Lower lobe of right lung (tissue), 2 donors: ENCODE data around the gene QPRT. TPM values are rescaled to one million over a fixed set of nuclear protein-coding genes. Genes with fewer than 3 reads are reported as not detected.
"Not testable (repeated sequence)": the region's sequence is repeated elsewhere in the genome, so short reads cannot be mapped to it uniquely, and the experiment has no call there.

Source experiments
- ATAC-seq, 2 donors: fragments of 200-7000 bp; cut with Tn5 transposase; one replicate each; pipeline ENCODE4 v1.9.1; 2020 to 2022; ENCODE audit warnings: mild to moderate bottlenecking in 2 of 2, moderate library complexity in 2 of 2
- DNase-seq: peaks from one replicate; pipeline ENCODE4 v3.0.0-alpha.2; 2020
- H3K27ac ChIP-seq: fragments of 200-600 bp; one replicate; pipeline ENCODE4 v1.8.0; 2022
- H3K27me3 ChIP-seq: fragments of 200-600 bp; one replicate; pipeline ENCODE4 v1.8.0; 2022; ENCODE audit warnings: low read depth
- H3K36me3 ChIP-seq: fragments of 200-600 bp; one replicate; pipeline ENCODE4 v1.8.0; 2022; ENCODE audit warnings: mild to moderate bottlenecking
- H3K4me1 ChIP-seq: fragments of 200-600 bp; one replicate; pipeline ENCODE4 v1.8.0; 2022
- H3K4me3 ChIP-seq: fragments of 200-600 bp; one replicate; pipeline ENCODE4 v1.8.0; 2022; ENCODE audit warnings: mild to moderate bottlenecking
- H3K9me3 ChIP-seq: fragments of 200-600 bp; one replicate; pipeline ENCODE4 v1.8.0; 2022
- intact Hi-C: fragments of 100-400 bp; cut with DNase I; formaldehyde crosslinking; loops from one replicate; pipeline ENCODE4 v1.11.0; 2022
- total RNA-seq: library from RNA; stranded (reverse); fragmentation: NEBNext Ultra II Directional; extraction: Animal tissue kit (Norgen Biotek cat#: 25700); gene quantifications from one replicate; pipeline ENCODE4 v1.2.1, GENCODE V29; 2021
- TF ChIP-seq, protein P1 (sequence below): fragments of 200-600 bp; IDR thresholded peaks from one replicate; pipeline ENCODE4 v1.8.0; 2022; ENCODE audit warnings: antibody characterized with exemption, mild to moderate bottlenecking
- donor health status: DM: no; HTN: yes; CAD: no; lungs with severe emphysema.

The QPRT gene
- total RNA-seq, 1 donor from 2014 or later: 11.0 TPM

DNA sequence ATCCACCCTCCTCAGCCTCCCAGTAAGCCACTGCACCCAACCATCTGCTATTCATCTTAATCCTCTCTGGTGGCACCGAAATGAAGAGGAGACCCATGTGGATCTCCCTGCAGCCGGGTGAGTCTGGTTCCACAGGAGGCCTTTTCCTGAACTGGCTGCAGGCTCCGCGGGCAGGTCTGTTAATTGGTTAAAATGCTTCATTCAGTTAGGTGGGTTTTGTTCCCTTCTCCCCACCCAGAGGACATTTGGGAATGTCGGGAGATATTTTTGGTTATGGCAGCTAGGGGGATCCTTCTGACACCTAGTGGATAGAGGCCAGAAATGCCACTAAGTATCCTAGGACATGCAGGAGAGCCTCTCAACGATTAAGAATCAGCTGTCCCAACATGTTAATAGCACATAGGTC is 50.1 kb downstream of the QPRT start:
- intact Hi-C loops: no loop called here
- Histone ChIP-seq H3K4me3 (no peak overlapping the region), H3K27ac (no peak overlapping the region), H3K27me3 (peaks cover 6% of the 10 kb centered on the region), H3K9me3 (no peaks in the 10 kb centered on the region), H3K4me1 (peaks cover 5% of the 10 kb centered on the region), H3K36me3 (no peaks in the 10 kb centered on the region)
- ATAC-seq (peak; percentile 56 to 59), DNase-seq (no peak)
- TF ChIP-seq, protein P1, sequence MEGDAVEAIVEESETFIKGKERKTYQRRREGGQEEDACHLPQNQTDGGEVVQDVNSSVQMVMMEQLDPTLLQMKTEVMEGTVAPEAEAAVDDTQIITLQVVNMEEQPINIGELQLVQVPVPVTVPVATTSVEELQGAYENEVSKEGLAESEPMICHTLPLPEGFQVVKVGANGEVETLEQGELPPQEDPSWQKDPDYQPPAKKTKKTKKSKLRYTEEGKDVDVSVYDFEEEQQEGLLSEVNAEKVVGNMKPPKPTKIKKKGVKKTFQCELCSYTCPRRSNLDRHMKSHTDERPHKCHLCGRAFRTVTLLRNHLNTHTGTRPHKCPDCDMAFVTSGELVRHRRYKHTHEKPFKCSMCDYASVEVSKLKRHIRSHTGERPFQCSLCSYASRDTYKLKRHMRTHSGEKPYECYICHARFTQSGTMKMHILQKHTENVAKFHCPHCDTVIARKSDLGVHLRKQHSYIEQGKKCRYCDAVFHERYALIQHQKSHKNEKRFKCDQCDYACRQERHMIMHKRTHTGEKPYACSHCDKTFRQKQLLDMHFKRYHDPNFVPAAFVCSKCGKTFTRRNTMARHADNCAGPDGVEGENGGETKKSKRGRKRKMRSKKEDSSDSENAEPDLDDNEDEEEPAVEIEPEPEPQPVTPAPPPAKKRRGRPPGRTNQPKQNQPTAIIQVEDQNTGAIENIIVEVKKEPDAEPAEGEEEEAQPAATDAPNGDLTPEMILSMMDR: peak; percentile 35

DNA sequence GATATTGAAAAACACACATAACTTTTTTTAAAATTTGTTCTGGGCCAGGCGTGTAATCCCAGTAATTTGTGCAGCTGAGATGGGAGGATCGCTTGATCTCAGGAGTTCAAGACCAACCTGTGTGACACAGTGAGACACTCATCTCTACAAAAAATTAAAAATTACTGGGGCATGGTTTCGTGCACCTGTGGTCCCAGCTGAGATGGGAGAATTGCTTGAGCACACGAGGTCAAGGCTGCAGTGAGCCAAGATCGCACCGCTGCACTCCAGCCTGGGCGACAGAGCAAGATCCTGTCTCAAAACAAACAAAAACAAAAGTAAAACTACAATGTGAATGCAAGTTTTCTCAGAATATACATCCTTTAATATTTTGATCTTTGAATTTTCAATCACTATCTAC is 51.7 kb downstream of the QPRT start:
- Histone ChIP-seq H3K36me3 (no peaks in the 10 kb centered on the region), H3K27me3 (peaks cover 6% of the 10 kb centered on the region), H3K4me3 (no peak overlapping the region), H3K27ac (no peak overlapping the region), H3K9me3 (no peaks in the 10 kb centered on the region), H3K4me1 (peaks cover 5% of the 10 kb centered on the region)
- no peak for ATAC-seq
- DNase-seq: no peak
- TF ChIP-seq, protein P1: no peak
- intact Hi-C loops: no loop called here

DNA sequence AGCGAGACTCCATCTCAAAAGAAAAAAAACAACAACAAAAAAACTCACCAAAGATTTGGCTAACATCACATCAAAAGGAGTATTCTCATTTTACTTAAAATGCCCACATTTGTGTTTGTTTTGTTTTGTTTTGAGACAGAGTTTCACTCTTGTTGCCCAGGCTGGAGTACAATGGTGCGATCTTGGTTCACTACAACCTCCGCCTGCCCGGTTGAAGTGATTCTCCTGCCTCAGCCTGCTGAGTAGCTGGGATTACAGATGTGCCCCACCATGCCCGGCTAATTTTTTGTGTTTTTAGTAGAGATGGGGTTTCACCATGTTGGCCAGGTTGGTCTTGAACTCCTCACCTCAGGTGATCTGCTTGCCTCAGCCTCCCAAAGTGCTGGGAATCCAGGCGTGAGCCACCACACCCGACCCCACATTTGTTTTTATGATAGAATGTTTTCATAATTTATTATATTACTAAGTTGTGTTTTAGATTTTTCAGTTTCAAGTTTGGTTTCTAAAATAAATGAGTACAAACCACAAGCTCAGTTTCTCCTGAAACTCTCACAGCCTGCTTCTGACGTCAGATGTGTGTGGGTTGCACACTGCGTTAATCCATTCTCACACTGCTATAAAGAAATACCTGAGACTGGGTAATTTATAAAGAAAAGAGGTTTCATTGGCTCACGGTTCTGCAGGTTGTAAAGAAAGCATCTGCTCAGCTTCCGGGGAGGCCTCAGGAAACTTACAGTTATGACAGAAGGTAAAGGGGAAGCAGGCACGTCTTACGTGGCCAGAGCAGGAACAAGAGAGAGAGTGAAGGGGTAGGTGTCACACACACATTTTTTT is 53.0 kb downstream of the QPRT start:
- H3K27ac ChIP-seq, H3K9me3 ChIP-seq, H3K27me3 ChIP-seq, H3K36me3 ChIP-seq, DNase-seq, H3K4me1 ChIP-seq, ATAC-seq, H3K4me3 ChIP-seq, intact Hi-C loops: not testable (repeated sequence)

DNA sequence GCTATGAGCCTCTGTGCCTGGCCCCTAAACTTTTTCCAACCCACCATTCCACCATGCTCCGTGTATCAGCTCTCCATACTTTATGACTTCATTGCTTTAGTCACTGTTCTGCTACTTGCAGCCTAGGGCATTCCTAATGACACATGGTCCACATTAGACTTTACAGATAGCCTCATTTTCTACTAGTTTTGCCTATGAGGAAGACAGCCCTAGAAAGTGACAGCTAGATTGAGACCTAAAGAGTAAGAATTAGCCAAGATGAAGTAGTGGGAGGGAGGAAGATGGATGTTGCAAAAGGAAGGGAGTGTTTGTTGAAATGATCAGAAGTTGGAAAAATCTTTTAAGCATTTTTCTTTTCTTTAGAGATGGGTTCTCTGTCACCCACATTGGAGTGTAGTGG is 55.8 kb downstream of the QPRT start:
- TF ChIP-seq, protein P1: no peak
- H3K4me3 ChIP-seq: no peak overlapping the region
- peaks cover 6% of the 10 kb centered on the region for H3K27me3 ChIP-seq
- DNase-seq (no peak), ATAC-seq (no peak)
- H3K4me1 ChIP-seq: no peaks in the 10 kb centered on the region
- intact Hi-C loops: no loop called here
- no peaks in the 10 kb centered on the region for H3K36me3 ChIP-seq
- H3K27ac ChIP-seq: no peak overlapping the region
- no peaks in the 10 kb centered on the region for H3K9me3 ChIP-seq

DNA sequence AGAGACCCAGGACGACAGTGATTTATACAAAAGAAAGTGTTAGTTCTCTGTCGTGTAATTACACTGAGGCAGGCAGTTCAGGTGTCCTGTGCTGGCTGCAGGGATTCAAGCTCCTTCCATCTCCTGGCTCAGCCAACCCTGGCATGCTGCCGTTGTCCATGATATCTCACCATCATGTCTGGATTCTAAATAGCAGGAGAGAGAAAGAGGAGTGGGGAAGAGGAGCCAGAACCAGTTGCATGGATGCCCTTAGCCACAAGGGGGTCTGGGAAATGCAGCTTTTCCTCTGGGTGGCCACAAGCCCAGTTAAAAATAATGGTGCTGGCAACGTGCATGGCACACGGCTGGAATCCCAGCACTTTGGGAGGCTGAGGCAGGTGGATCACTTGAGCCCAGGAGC is 57.1 kb downstream of the QPRT start:
- no peak for DNase-seq
- Histone ChIP-seq H3K36me3 (no peaks in the 10 kb centered on the region), H3K27ac (no peak overlapping the region), H3K4me3 (no peak overlapping the region), H3K4me1 (no peaks in the 10 kb centered on the region), H3K9me3 (no peaks in the 10 kb centered on the region), H3K27me3 (no peaks in the 10 kb centered on the region)
- intact Hi-C loops: no loop called here
- no peak for ATAC-seq
- TF ChIP-seq, protein P1: no peak

DNA sequence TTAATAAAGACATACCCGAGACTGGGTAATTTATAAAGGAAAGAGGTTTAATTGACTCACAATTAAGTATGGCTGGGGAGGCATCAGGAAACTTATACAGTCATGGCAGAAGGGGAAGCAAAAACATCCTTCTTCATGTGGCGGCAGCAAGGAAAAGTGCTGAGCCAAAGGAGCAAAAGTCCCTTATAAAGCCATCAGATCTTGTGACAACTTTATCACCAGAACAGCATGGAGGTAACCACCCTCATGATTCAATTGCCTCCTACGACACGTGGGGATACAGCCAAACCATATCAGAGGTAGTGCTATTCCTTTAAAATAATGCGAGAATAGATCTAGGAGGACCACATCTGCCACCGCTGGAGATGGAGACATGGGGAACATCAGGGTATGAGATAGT is 57.8 kb downstream of the QPRT start:
- no peak for ATAC-seq
- no peaks in the 10 kb centered on the region for H3K36me3 ChIP-seq
- no peaks in the 10 kb centered on the region for H3K9me3 ChIP-seq
- H3K27me3 ChIP-seq: no peaks in the 10 kb centered on the region
- no peak overlapping the region for H3K27ac ChIP-seq
- intact Hi-C loops: no loop called here
- TF ChIP-seq, protein P1: no peak
- no peak overlapping the region for H3K4me3 ChIP-seq
- no peaks in the 10 kb centered on the region for H3K4me1 ChIP-seq
- DNase-seq: no peak
